ENCODE results near the gene ACOT12.
A peak's percentile ranks its signal among the peaks of the same experiment; 100 is the strongest.

The ACOT12 gene

GRCh38 chr5:81397176-81397575 lies 3.2 kb upstream of the ACOT12 start:
- ATAC-seq = peak; percentile 83
- TF ChIP-seq ZC3H10 (CRISPR knock-in tag; IDR thresholded peaks at IDR 0.05) = no peak
- TF ChIP-seq ZFP3 (CRISPR knock-in tag; IDR thresholded peaks at IDR 0.05) = no peak
- no peak for TF ChIP-seq ZNF565 (CRISPR knock-in tag; conservative IDR thresholded peaks at IDR 0.05; ENCODE audit: low read depth)
- TF ChIP-seq SNAI2 (CRISPR knock-in tag; IDR thresholded peaks at IDR 0.05) = no peak

GRCh38 chr5:81395262-81395661 lies 1.3 kb upstream of the ACOT12 start:
- no peak for TF ChIP-seq GLIS3 (CRISPR knock-in tag; IDR thresholded peaks at IDR 0.05)
- no peak for TF ChIP-seq ZC3H10 (CRISPR knock-in tag; IDR thresholded peaks at IDR 0.05)
- TF ChIP-seq BACH2 (CRISPR knock-in tag; IDR thresholded peaks at IDR 0.05; ENCODE audit: borderline replicate concordance) = no peak
- TF ChIP-seq TOX (CRISPR knock-in tag; IDR thresholded peaks at IDR 0.05; ENCODE audit: borderline replicate concordance) = no peak
- no peak for TF ChIP-seq ISL1 (CRISPR knock-in tag; IDR thresholded peaks at IDR 0.05)
- no peak for TF ChIP-seq TCF4 (CRISPR knock-in tag; IDR thresholded peaks at IDR 0.05; ENCODE audit: borderline replicate concordance)
- no peak for TF ChIP-seq ZFP3 (CRISPR knock-in tag; IDR thresholded peaks at IDR 0.05)
- no peak for TF ChIP-seq ZFP30 (CRISPR knock-in tag; IDR thresholded peaks at IDR 0.05)
- TF ChIP-seq CSRNP3 (CRISPR knock-in tag; IDR thresholded peaks at IDR 0.05) = no peak
- TF ChIP-seq ZNF565 (CRISPR knock-in tag; conservative IDR thresholded peaks at IDR 0.05; ENCODE audit: low read depth) = no peak
- no peak for TF ChIP-seq SNAI2 (CRISPR knock-in tag; IDR thresholded peaks at IDR 0.05)
- ATAC-seq = no peak

GRCh38 chr5:81393430-81393782 lies 528 bp downstream of the ACOT12 start:
- no peak for ATAC-seq
- no peak for TF ChIP-seq TOX (CRISPR knock-in tag; IDR thresholded peaks at IDR 0.05; ENCODE audit: borderline replicate concordance)
- no peak for TF ChIP-seq ZFP30 (CRISPR knock-in tag; IDR thresholded peaks at IDR 0.05)
- TF ChIP-seq ISL1 (CRISPR knock-in tag; IDR thresholded peaks at IDR 0.05) = no peak
- TF ChIP-seq ZNF565 (CRISPR knock-in tag; conservative IDR thresholded peaks at IDR 0.05; ENCODE audit: low read depth) = no peak
- no peak for TF ChIP-seq GLIS3 (CRISPR knock-in tag; IDR thresholded peaks at IDR 0.05)
- TF ChIP-seq BACH2 (CRISPR knock-in tag; IDR thresholded peaks at IDR 0.05; ENCODE audit: borderline replicate concordance) = no peak
- no peak for TF ChIP-seq CSDC2 (CRISPR knock-in tag; IDR thresholded peaks at IDR 0.05)
- no peak for TF ChIP-seq ZC3H10 (CRISPR knock-in tag; IDR thresholded peaks at IDR 0.05)
- no peak for TF ChIP-seq CSRNP3 (CRISPR knock-in tag; IDR thresholded peaks at IDR 0.05)
- TF ChIP-seq TCF4 (CRISPR knock-in tag; IDR thresholded peaks at IDR 0.05; ENCODE audit: borderline replicate concordance) = no peak
- TF ChIP-seq RARB (CRISPR knock-in tag; IDR thresholded peaks at IDR 0.05) = no peak

- TF ChIP-seq POU6F1 (CRISPR knock-in tag; IDR thresholded peaks at IDR 0.05; ENCODE audit: borderline replicate concordance, low read depth) (no peak), CSDC2 (CRISPR knock-in tag; IDR thresholded peaks at IDR 0.05) (no peak), RARB (CRISPR knock-in tag; IDR thresholded peaks at IDR 0.05) (no peak), ISL1 (CRISPR knock-in tag; IDR thresholded peaks at IDR 0.05) (no peak), TSHZ2 (CRISPR knock-in tag; IDR thresholded peaks at IDR 0.05) (no peak), GLIS3 (CRISPR knock-in tag; IDR thresholded peaks at IDR 0.05) (no peak), ZFP3 (CRISPR knock-in tag; IDR thresholded peaks at IDR 0.05) (no peak), PPARA (CRISPR knock-in tag; IDR thresholded peaks at IDR 0.05; ENCODE audit: borderline replicate concordance) (no peak), ZNF70 (CRISPR knock-in tag; IDR thresholded peaks at IDR 0.05) (no peak), CSRNP3 (CRISPR knock-in tag; IDR thresholded peaks at IDR 0.05) (no peak), ESRRG (CRISPR knock-in tag; IDR thresholded peaks at IDR 0.05) (no peak)
- ATAC-seq = no peak
Measured at GRCh38 chr5:81389025-81389424, 4.9 kb downstream of the ACOT12 start.

Measured in SK-N-SH treated with all-trans-retinoic acid at 6 μM for 48 hours (cell line).